SK-N-SH (cell line): ENCODE data around the gene TSHZ2. TPM values are rescaled to one million over a fixed set of nuclear protein-coding genes. Genes with fewer than 3 reads are reported as not detected.
"Not testable (repeated sequence)": the region's sequence is repeated elsewhere in the genome, so short reads cannot be mapped to it uniquely, and the experiment has no call there.

Source experiments
- CTCF ChIA-PET: fragments of 300-600, 350-600 bp; formaldehyde crosslinking; extraction: SDS; loops from one replicate; lab custom pipeline; 2021; lab: Yijun Ruan, JAX
- POLR2A ChIA-PET: fragments of 350-600 bp; sonication (Branson Sonifier 250); formaldehyde crosslinking; extraction: SDS; loops from one replicate; lab custom pipeline; 2020; ENCODE audit warnings: antibody characterized with exemption, inconsistent platforms; lab: Yijun Ruan, JAX
- DNase-seq: peaks from one replicate; pipeline ENCODE4 v3.0.0; 2012
- H2AFZ ChIP-seq: fragments of 200-600 bp; sonication (generic); 2 replicates; pipeline ENCODE4 v1.8.1; 2016; ENCODE audit warnings: antibody characterized with exemption, mild to moderate bottlenecking, low read depth
- H3F3A ChIP-seq: fragments of 200-600 bp; sonication (generic); replicated peaks from 2 replicates; pipeline ENCODE3; 2016; ENCODE audit warnings: antibody characterized with exemption, mild to moderate bottlenecking; ENCODE audit not compliant: insufficient read depth
- H3K27ac ChIP-seq, 2 experiments: fragments of 200-500 bp in 1 of 2; fragments of 200-600 bp in 1 of 2; sonication (Bioruptor generic) in 1 of 2; sonication (generic), shearing (Covaris generic) in 1 of 2; 2 replicates each; pipeline versions ENCODE4 v1.5.1 to v1.6.1; 2014 to 2016; ENCODE audit warnings: low read depth in 2 of 2, inconsistent platforms in 1 of 2, low read length in 1 of 2, mild to moderate bottlenecking in 1 of 2, mixed read lengths in 1 of 2
- H3K27me3 ChIP-seq: fragments of 200-600 bp; sonication (generic), shearing (Covaris generic); 2 replicates; pipeline ENCODE4 v1.6.1; 2016; ENCODE audit warnings: mixed run types; ENCODE audit not compliant: insufficient read depth
- H3K36me3 ChIP-seq, 2 experiments: fragments of 200-500 bp in 1 of 2; fragments of 200-600 bp in 1 of 2; sonication (Bioruptor generic) in 1 of 2; sonication (generic) in 1 of 2; replicated peaks in 1 of 2; 2 replicates each; pipeline versions ENCODE3 to v1.5.1; 2014 to 2016; ENCODE audit warnings: low read length in 1 of 2, mild to moderate bottlenecking in 1 of 2; ENCODE audit not compliant: insufficient read depth in 2 of 2, control insufficient read depth in 1 of 2
- H3K4me1 ChIP-seq, 2 experiments: fragments of 200-500 bp in 1 of 2; fragments of 200-600 bp in 1 of 2; sonication (Bioruptor generic) in 1 of 2; sonication (generic), shearing (Covaris generic) in 1 of 2; 2 replicates each; pipeline versions ENCODE4 v1.5.1 to v1.6.1; 2014 to 2016; ENCODE audit warnings: low read depth in 1 of 2, low read length in 1 of 2, mixed run types in 1 of 2; ENCODE audit not compliant: insufficient read depth in 2 of 2, control insufficient read depth in 1 of 2
- H3K4me2 ChIP-seq: fragments of 200-600 bp; sonication (generic), shearing (Covaris generic); 2 replicates; pipeline ENCODE4 v1.6.1; 2017; ENCODE audit warnings: mixed run types
- H3K4me3 ChIP-seq, 2 experiments: fragments of 200-500 bp in 1 of 2; fragments of 200-600 bp in 1 of 2; sonication (Bioruptor generic) in 1 of 2; sonication (generic), shearing (Covaris generic) in 1 of 2; 2 replicates each; pipeline versions ENCODE4 v1.5.1 to v1.8.1; 2014 to 2016; ENCODE audit warnings: low read depth in 2 of 2, inconsistent platforms in 1 of 2, low read length in 1 of 2, mild to moderate bottlenecking in 1 of 2, mixed read lengths in 1 of 2, moderate library complexity in 1 of 2
- H3K79me2 ChIP-seq: fragments of 200-600 bp; sonication (generic); 2 replicates; pipeline ENCODE4 v1.8.1; 2017; ENCODE audit warnings: mild to moderate bottlenecking; ENCODE audit not compliant: insufficient read depth
- H3K9ac ChIP-seq: fragments of 200-600 bp; sonication (generic); 2 replicates; pipeline ENCODE4 v1.6.1; 2017; ENCODE audit warnings: mixed run types
- H3K9me2 ChIP-seq: fragments of 200-600 bp; sonication (generic); 2 replicates; pipeline ENCODE4 v1.6.1; 2017; ENCODE audit warnings: mixed run types
- H3K9me3 ChIP-seq: fragments of 200-600 bp; sonication (generic); 2 replicates; pipeline ENCODE4 v1.6.1; 2017; ENCODE audit warnings: mixed run types, mild to moderate bottlenecking, moderate library complexity
- H4K20me1 ChIP-seq: fragments of 200-600 bp; sonication (generic); 2 replicates; pipeline ENCODE4 v1.6.1; 2017; ENCODE audit warnings: mild to moderate bottlenecking, mixed run types; ENCODE audit not compliant: insufficient read depth
- CHD2 ChIP-seq: fragments of 150-350 bp; IDR thresholded peaks from 2 replicates; pipeline ENCODE4 v1.6.1; 2018; ENCODE audit warnings: low read length; ENCODE audit not compliant: partially characterized antibody
- CTCF ChIP-seq: fragments of 200-600 bp; sonication (generic); IDR thresholded peaks from 2 replicates; pipeline ENCODE4 v1.6.1; 2017; ENCODE audit warnings: antibody characterized with exemption, mild to moderate bottlenecking, moderate library complexity
- EP300 ChIP-seq, 2 experiments: IDR thresholded peaks; 2 replicates each; pipeline versions ENCODE4 v1.4.0 to v1.6.1; 2012; ENCODE audit warnings: borderline replicate concordance in 1 of 2, low read depth in 1 of 2, low read length in 1 of 2
- EZH2phosphoT487 ChIP-seq: fragments of 200-600 bp; sonication (generic); IDR thresholded peaks from 2 replicates; pipeline ENCODE4 v1.6.1; 2017; ENCODE audit warnings: low read depth, mixed run types, mild to moderate bottlenecking, antibody characterized with exemption, moderate library complexity, borderline replicate concordance
- FOSL2 ChIP-seq: IDR thresholded peaks from 2 replicates; pipeline ENCODE4 v1.4.0; 2012; ENCODE audit warnings: low read depth, mild to moderate bottlenecking, moderate library complexity, borderline replicate concordance
- FOXM1 ChIP-seq: IDR thresholded peaks from 2 replicates; pipeline ENCODE4 v1.4.0; 2012; ENCODE audit warnings: low read depth, mild to moderate bottlenecking
- GABPA ChIP-seq: IDR thresholded peaks from 2 replicates; pipeline ENCODE4 v1.4.0; 2012; ENCODE audit warnings: low read depth, mild to moderate bottlenecking
- MAX ChIP-seq: IDR thresholded peaks from 2 replicates; pipeline ENCODE4 v1.4.0; 2012; ENCODE audit warnings: low read depth
- MXI1 ChIP-seq: IDR thresholded peaks from 2 replicates; pipeline ENCODE4 v1.6.1; 2012; ENCODE audit warnings: mild to moderate bottlenecking, low read depth, low read length, improper control_type of control experiment
- PBX3 ChIP-seq: IDR thresholded peaks from 2 replicates; pipeline ENCODE4; 2012
- REST ChIP-seq: IDR thresholded peaks from 2 replicates; pipeline ENCODE4 v1.6.1; 2012; ENCODE audit warnings: mild to moderate bottlenecking, low read depth, low read length, moderate library complexity
- RFX5 ChIP-seq: IDR thresholded peaks from 2 replicates; pipeline ENCODE4 v1.6.1; 2012; ENCODE audit warnings: mild to moderate bottlenecking, improper control_type of control experiment, low read length
- SIN3A ChIP-seq: IDR thresholded peaks from 2 replicates; pipeline ENCODE4 v1.6.1; 2012; ENCODE audit warnings: low read depth, mild to moderate bottlenecking, low read length, moderate library complexity, borderline replicate concordance
- SMC3 ChIP-seq: IDR thresholded peaks from 2 replicates; pipeline ENCODE4 v1.6.1; 2012; ENCODE audit warnings: low read depth, low read length, improper control_type of control experiment
- TAF1 ChIP-seq: IDR thresholded peaks from 2 replicates; pipeline ENCODE4 v1.6.1; 2012; ENCODE audit warnings: low read depth, mild to moderate bottlenecking, low read length, moderate library complexity, borderline replicate concordance
- USF2 ChIP-seq: fragments of 150-350 bp; IDR thresholded peaks from 2 replicates; pipeline ENCODE4 v1.6.1; 2017; ENCODE audit warnings: antibody characterized with exemption, low read length, low read depth, borderline replicate concordance
- ZBTB33 ChIP-seq: IDR thresholded peaks from 2 replicates; pipeline ENCODE4 v1.4.0; 2012; ENCODE audit warnings: low read depth, borderline replicate concordance
- WGBS: methylation state at CpG from one replicate; pipeline ENCODE4 v1.1.6; 2017; ENCODE audit warnings: low lambda C conversion rate; 5-methylcytosine and 5-hydroxymethylcytosine counted together
- polyA plus RNA-seq, 3 experiments: library from polyadenylated mRNA; depleted of rRNA; stranded (reverse); fragments of >200 nt; gene quantifications; 2 replicates each; pipeline ENCODE4 v1.2.3, GENCODE V29; 2012

TSHZ2 gene
- polyA plus RNA-seq, 1 of the 3 experiments (the other 2 are of a cell fraction), result 0.13 TPM

- Histone ChIP-seq H3K9me3 (no peaks in the 10 kb centered on the region), H3K36me3 (no peaks in the 10 kb centered on the region), H3K27ac (no peak overlapping the region), H3K9ac (no peak overlapping the region), H3K4me1 (no peaks in the 10 kb centered on the region), H2AFZ (no peak overlapping the region), H4K20me1 (no peaks in the 10 kb centered on the region), H3K9me2 (no peaks in the 10 kb centered on the region), H3K4me3 (no peak overlapping the region), H3F3A (no peaks in the 10 kb centered on the region), H3K4me2 (no peak overlapping the region), H3K27me3 (no peaks in the 10 kb centered on the region), H3K79me2 (no peaks in the 10 kb centered on the region)
- 72% methylated on average over 2 of the region's 2 CpGs for WGBS
- ChIA-PET POLR2A (no interaction called here), CTCF (interaction anchor here (1.4 kb wide), 1 partner anchor 76 kb away, joined by 4 read pairs; no protein-coding TSS in a partner anchor)
- TF ChIP-seq REST, result no peak
- TF ChIP-seq MAX, result no peak
- TF ChIP-seq RFX5, result no peak
- TF ChIP-seq USF2, result no peak
- TF ChIP-seq CTCF, result no peak
- no peak for TF ChIP-seq SMC3
- no peak for TF ChIP-seq CHD2
- no peak for TF ChIP-seq FOXM1
- no peak for TF ChIP-seq GABPA
- TF ChIP-seq EP300 (IDR thresholded peaks at IDR 0.05; ENCODE audit: borderline replicate concordance in 1 of 2, low read depth in 1 of 2, low read length in 1 of 2), result no peak
- no peak for TF ChIP-seq PBX3
- TF ChIP-seq TAF1, result no peak
- TF ChIP-seq FOSL2, result no peak
- TF ChIP-seq ZBTB33, result no peak
- no peak for TF ChIP-seq SIN3A
- TF ChIP-seq EZH2phosphoT487, result no peak
- no peak for TF ChIP-seq MXI1
- no peak for DNase-seq
Measured at GRCh38 chr20:53365539-53366075, 393.4 kb downstream of the TSHZ2 start.

GRCh38 chr20:53366928-53367327 is 394.8 kb downstream of the TSHZ2 start:
- H3K9me3 ChIP-seq, H3K27me3 ChIP-seq, CTCF ChIA-PET, H4K20me1 ChIP-seq, H3K4me1 ChIP-seq, H3K36me3 ChIP-seq, H3F3A ChIP-seq, POLR2A ChIA-PET, DNase-seq, H3K9ac ChIP-seq, H2AFZ ChIP-seq, H3K4me2 ChIP-seq, H3K4me3 ChIP-seq, H3K9me2 ChIP-seq, H3K79me2 ChIP-seq, H3K27ac ChIP-seq: not testable (repeated sequence)
- 71% methylated on average over 8 of the region's 8 CpGs for WGBS
